ENCODE results near the gene BCHE. TPM values are rescaled to one million over a fixed set of nuclear protein-coding genes. Genes with fewer than 3 reads are reported as not detected.
"Not testable (repeated sequence)": the region's sequence is repeated elsewhere in the genome, so short reads cannot be mapped to it uniquely, and the experiment has no call there.

BCHE gene
- total and polyA plus RNA-seq, 8 donors, result 6.6 to 49.7 (median 38.0) TPM

DNA sequence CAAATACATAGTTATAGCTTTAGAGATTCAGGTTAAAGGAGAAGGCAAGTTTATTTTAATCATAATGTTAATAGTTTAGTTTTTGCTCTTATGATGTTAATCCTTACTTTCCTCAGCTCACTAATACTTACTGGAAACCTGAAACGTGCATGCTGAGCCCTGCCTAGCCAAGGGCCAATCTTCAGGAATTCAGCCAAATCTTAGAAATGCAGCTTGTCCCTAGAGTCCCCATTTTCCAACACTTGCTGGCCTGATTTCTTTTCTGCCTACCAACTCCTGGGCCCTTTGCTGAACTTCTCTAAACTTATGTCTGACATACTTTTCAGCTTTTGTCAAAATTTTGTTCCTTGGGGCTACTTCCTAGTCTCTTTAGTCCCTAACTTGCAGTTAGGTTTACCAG lies 22.8 kb downstream of the BCHE start:
- TF ChIP-seq, protein P1, sequence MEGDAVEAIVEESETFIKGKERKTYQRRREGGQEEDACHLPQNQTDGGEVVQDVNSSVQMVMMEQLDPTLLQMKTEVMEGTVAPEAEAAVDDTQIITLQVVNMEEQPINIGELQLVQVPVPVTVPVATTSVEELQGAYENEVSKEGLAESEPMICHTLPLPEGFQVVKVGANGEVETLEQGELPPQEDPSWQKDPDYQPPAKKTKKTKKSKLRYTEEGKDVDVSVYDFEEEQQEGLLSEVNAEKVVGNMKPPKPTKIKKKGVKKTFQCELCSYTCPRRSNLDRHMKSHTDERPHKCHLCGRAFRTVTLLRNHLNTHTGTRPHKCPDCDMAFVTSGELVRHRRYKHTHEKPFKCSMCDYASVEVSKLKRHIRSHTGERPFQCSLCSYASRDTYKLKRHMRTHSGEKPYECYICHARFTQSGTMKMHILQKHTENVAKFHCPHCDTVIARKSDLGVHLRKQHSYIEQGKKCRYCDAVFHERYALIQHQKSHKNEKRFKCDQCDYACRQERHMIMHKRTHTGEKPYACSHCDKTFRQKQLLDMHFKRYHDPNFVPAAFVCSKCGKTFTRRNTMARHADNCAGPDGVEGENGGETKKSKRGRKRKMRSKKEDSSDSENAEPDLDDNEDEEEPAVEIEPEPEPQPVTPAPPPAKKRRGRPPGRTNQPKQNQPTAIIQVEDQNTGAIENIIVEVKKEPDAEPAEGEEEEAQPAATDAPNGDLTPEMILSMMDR (IDR thresholded peaks at IDR 0.05), result no peak
- ATAC-seq, result no peak
- intact Hi-C loops (cut with DNase I), result no loop called here
- Histone ChIP-seq H3K27me3 (no peaks in the 10 kb centered on the region), H3K4me1 (no peaks in the 10 kb centered on the region), H3K9me3 (no peaks in the 10 kb centered on the region), H3K27ac (no peak overlapping the region), H3K4me3 (no peak overlapping the region), H3K36me3 (no peaks in the 10 kb centered on the region)
- no peak for DNase-seq

DNA sequence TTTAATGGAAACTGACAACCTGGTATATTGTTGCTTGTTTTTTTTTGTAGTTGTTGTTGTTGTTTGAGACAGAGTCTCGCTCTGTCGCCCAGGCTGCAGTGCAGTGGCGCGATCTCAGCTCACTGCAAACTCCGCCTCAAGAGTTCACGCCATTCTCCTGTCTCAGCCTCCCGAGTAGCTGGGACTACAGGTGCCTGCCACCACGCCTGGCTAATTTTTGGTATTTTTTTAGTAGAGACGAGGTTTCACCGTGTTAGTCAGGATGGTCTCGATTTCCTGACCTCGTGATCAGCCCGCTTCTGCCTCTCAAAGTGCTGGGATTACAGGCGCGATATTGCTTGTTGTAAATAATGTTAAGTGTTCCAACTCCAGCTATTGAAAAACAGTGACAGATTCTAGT lies 29.3 kb downstream of the BCHE start:
- ATAC-seq; H3K4me3 ChIP-seq; H3K36me3 ChIP-seq; H3K27me3 ChIP-seq; intact Hi-C loops (cut with DNase I); DNase-seq; H3K9me3 ChIP-seq; H3K4me1 ChIP-seq; H3K27ac ChIP-seq: not testable (repeated sequence)

DNA sequence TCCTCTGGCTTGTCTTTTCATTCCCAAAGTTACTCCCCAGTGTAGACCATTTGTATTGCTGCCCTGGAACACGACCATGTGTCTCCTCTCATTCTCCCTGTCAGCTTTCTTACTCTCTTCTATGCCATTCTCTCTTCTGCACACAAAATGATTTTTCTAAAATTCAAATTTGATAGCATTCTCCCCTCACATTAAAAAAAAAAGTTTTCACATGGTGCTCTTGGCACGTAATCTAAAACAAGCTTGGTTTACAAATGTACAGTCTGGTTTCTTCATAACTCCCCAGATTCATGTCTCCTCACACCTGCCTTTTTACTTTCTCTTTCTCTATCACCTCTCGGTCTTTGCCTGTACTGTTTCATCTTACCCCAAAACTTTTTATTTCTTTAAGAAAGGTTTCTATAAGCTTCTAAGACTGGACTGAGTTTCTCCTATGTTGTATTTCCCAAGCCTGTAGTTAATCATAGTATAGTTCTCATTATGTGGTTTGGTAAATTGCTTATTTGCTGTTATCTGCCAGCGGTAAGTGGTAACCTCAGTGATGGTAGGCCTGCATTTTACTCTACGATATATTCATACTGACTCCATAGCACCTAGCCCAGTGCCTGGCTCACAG lies 31.2 kb downstream of the BCHE start:
- ATAC-seq (peak; percentile 34), DNase-seq (no peak)
- intact Hi-C loops (cut with DNase I), result no loop called here
- H3K4me3 ChIP-seq, result no peak overlapping the region
- TF ChIP-seq, protein P1 (IDR thresholded peaks at IDR 0.05), result no peak
- no peaks in the 10 kb centered on the region for H3K4me1 ChIP-seq
- no peaks in the 10 kb centered on the region for H3K36me3 ChIP-seq
- no peaks in the 10 kb centered on the region for H3K9me3 ChIP-seq
- no peak overlapping the region for H3K27ac ChIP-seq
- no peaks in the 10 kb centered on the region for H3K27me3 ChIP-seq

DNA sequence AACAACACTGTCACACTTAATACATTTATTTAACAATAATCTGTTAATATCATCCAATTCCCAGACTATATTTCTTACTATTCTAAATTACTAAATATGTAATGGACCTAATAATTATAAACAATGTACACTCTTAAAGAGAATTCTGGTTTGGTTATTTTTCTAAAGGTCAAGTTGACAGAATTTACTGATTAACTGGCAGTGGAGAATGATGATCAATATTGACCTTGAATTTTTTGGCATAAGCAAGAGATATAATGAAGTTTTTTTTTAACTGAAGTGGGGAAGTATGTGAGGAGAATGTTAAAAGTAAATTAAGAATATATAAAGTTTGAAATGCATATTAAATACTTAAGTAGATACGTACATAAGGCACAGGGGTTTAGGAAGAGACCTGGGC lies 33.8 kb downstream of the BCHE start:
- intact Hi-C loops (cut with DNase I), result no loop called here
- TF ChIP-seq, protein P1 (IDR thresholded peaks at IDR 0.05), result no peak
- H3K4me3 ChIP-seq, result no peak overlapping the region
- H3K9me3 ChIP-seq, result no peaks in the 10 kb centered on the region
- H3K4me1 ChIP-seq, result no peaks in the 10 kb centered on the region
- no peaks in the 10 kb centered on the region for H3K27me3 ChIP-seq
- no peaks in the 10 kb centered on the region for H3K36me3 ChIP-seq
- DNase-seq (no peak), ATAC-seq (no peak)
- no peak overlapping the region for H3K27ac ChIP-seq

DNA sequence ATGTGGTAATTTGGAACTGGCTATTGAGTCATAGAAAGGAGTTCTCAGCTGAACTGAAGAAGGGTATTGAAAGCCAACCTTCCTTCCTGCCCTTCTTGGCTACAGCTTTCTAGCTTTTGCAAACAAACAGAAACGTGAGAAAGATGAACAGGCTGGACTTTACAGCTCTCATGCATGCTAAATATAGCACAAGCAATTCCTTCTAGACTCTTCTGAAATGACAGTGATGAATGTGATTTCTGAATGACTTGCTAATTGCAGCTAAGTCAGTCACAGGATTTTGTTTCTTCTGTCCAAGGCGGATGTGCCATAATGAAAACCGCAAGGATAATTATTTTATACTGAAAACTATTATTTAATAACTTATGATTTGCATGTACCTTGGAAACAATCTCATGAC lies 36.3 kb downstream of the BCHE start:
- H3K4me1 ChIP-seq, result no peaks in the 10 kb centered on the region
- intact Hi-C loops (cut with DNase I), result no loop called here
- DNase-seq, result no peak

More for the DNA sequence above, 36.3 kb downstream of the BCHE start:
- H3K36me3 ChIP-seq, result no peaks in the 10 kb centered on the region
- TF ChIP-seq, protein P1 (IDR thresholded peaks at IDR 0.05), result no peak
- no peak overlapping the region for H3K27ac ChIP-seq
- H3K27me3 ChIP-seq, result no peaks in the 10 kb centered on the region
- H3K4me3 ChIP-seq, result no peak overlapping the region
- H3K9me3 ChIP-seq, result no peaks in the 10 kb centered on the region
- no peak for ATAC-seq
